ENCODE data around the gene ECM2. TPM values are rescaled to one million over a fixed set of nuclear protein-coding genes. Genes with fewer than 3 reads are reported as not detected.

ECM2 gene
- total RNA-seq, 4 donors from 2014 or later, result 15.9 to 59.0 (median 53.6) TPM

GRCh38 chr9:92563116-92564100 is 27.6 kb upstream of the ECM2 start:
- H3K27ac ChIP-seq, result peak overlapping the region in 1 of 4 donors; percentile 20
- DNase-seq (ENCODE audit: low spot score in 2 of 2), result no peak
- 57 to 62% methylated on average over 3 of the region's 3 CpGs for WGBS, 2 donors

DNA sequence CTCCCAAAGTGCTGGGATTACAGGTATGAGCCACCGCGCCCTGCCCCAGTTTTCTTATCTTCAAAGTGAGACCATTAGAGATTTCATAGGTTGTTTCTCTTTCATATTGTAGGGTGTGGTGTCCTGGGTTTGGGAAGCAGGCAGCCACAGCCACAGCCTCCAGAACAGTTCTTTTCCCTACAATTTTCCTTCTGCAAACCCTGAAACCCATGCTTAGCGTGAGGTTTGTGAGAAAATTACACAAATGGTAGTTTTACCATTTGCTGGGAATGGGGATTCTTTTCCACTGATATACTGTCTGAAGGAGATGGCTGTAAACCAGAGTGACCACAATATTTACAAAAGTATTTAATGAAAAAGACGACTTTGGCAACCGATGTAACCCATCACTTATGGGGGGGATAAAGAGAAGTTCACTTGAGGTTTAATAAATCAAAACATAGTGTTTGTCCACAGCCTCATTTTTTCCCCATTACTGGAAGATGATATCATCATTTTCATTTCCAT is 26.7 kb upstream of the ECM2 start:
- 68 to 69% methylated on average over 5 of the region's 5 CpGs for WGBS, 2 donors

More at GRCh38 chr9:92563116-92564100, 27.6 kb upstream of the ECM2 start:
- Histone ChIP-seq H3K9me3 (peaks cover 0 to 6% (median 1%) of the 10 kb centered on the region in 4 donors), H3K36me3 (no peaks in the 10 kb centered on the region), H3K27me3 (no peaks in the 10 kb centered on the region), H3K4me3 (no peak overlapping the region), H3K4me1 (peaks cover 0 to 28% (median 0%) of the 10 kb centered on the region in 4 donors)
- no peak for TF ChIP-seq POLR2A (IDR thresholded peaks at IDR 0.05)

DNA sequence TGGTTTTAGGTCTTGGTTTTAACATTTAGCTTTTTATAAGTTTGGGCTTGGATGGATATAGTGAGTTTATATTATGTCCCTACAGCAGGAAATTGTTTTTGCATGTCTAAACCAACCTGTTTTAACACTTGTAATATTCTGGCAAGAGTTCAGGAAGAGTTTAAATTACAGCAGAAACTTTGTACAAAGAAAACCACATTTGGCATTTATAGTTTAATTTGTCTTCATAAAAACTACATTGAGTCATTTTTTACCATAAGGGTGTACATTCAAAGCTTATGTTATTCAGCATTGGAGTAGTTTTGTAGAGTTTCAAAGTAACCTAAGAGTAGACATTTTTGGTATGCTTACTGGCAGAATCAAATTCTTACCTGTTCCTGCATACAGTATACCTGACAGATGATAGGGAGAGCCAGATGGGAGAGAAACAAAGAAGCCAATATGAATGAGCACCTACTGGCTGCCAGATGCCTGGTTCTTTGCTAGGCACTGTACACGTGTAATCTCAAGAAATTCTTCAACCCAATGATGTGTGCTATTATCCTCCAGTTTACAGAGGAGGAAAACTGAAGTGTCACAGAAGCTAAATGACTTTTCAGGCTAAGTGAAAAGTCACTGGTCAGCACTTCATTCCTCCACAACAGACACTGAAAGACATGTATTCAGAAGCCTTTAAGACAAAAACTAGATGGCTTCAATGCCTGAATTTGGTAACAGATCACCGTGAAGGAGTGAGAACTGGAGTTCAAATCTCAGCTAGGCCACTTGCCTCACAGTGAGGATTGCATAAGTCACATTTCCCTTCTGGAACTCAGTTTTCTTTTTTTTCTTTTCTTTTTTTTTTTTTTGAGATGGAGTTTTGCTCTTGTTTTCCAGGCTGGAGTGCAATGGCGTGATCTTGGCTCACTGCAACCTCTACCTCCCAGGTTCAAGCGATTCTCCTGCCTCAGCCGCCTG is 25.9 kb upstream of the ECM2 start:
- Histone ChIP-seq H3K27me3 (no peaks in the 10 kb centered on the region), H3K36me3 (no peaks in the 10 kb centered on the region), H3K9me3 (peaks cover 0 to 6% (median 0%) of the 10 kb centered on the region in 4 donors), H3K4me3 (no peak overlapping the region), H3K4me1 (peaks cover 0 to 28% (median 0%) of the 10 kb centered on the region in 4 donors), H3K27ac (peak overlapping the region in 1 of 4 donors; percentile 39)
- TF ChIP-seq, protein P1, sequence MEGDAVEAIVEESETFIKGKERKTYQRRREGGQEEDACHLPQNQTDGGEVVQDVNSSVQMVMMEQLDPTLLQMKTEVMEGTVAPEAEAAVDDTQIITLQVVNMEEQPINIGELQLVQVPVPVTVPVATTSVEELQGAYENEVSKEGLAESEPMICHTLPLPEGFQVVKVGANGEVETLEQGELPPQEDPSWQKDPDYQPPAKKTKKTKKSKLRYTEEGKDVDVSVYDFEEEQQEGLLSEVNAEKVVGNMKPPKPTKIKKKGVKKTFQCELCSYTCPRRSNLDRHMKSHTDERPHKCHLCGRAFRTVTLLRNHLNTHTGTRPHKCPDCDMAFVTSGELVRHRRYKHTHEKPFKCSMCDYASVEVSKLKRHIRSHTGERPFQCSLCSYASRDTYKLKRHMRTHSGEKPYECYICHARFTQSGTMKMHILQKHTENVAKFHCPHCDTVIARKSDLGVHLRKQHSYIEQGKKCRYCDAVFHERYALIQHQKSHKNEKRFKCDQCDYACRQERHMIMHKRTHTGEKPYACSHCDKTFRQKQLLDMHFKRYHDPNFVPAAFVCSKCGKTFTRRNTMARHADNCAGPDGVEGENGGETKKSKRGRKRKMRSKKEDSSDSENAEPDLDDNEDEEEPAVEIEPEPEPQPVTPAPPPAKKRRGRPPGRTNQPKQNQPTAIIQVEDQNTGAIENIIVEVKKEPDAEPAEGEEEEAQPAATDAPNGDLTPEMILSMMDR (IDR thresholded peaks at IDR 0.05), result no peak
- TF ChIP-seq EP300 (IDR thresholded peaks at IDR 0.05), result no peak
- TF ChIP-seq POLR2A (IDR thresholded peaks at IDR 0.05), result no peak
- DNase-seq (ENCODE audit: low spot score in 2 of 2), result no peak
- 78 to 80% methylated on average over 5 of the region's 5 CpGs for WGBS, 2 donors

More for the DNA sequence above, 26.7 kb upstream of the ECM2 start:
- Histone ChIP-seq H3K4me1 (peaks cover 0 to 28% (median 0%) of the 10 kb centered on the region in 4 donors), H3K4me3 (no peak overlapping the region), H3K27me3 (no peaks in the 10 kb centered on the region), H3K9me3 (peaks cover 0 to 6% (median 1%) of the 10 kb centered on the region in 4 donors), H3K36me3 (no peaks in the 10 kb centered on the region), H3K27ac (peak overlapping the region in 2 of 4 donors; percentile 20 to 39)
- no peak for TF ChIP-seq EP300 (IDR thresholded peaks at IDR 0.05)
- TF ChIP-seq, protein P1 (IDR thresholded peaks at IDR 0.05), result no peak
- TF ChIP-seq POLR2A (IDR thresholded peaks at IDR 0.05), result no peak
- DNase-seq (ENCODE audit: low spot score in 2 of 2), result no peak

DNA sequence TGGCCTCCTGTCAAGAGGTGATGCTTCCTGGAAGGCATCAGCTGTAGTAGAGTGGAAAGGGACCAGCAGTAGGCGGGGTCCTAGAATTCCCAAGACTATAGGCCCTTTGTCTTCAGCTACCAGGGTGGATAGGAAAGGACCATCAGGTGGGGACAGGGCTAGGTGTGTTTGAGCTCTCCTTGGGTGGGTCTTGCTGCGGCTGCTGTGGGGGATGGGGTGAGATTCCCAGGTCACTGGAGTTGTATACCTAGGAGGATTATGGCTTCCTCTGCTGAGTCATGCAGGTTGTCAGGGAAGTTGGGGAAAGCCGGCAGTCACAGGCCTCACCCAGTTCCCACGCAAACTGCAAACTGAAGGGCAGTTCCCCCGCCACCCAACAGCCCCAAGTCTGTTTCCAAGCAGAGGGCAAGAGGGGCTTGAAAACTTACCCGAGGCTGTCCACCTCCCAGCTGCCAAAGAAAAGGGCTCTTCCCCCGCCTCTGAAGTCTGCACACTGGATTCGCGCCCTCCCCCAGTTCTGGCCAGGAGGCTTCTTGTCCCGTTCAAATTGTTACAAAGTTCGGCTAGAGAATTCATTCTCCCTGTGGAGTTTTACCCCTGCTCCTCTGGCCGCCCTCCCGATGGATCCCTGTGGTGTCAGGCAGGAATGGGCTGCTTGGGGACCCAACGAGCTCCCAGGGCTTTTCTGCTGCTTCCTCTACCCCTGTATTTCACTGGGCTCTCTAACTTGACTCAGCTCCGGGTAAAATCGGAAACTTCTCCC is 23.0 kb upstream of the ECM2 start:
- DNase-seq (ENCODE audit: low spot score in 2 of 2), result no peak
- H3K27ac ChIP-seq, result no peak overlapping the region
- H3K9me3 ChIP-seq, result no peaks in the 10 kb centered on the region
- TF ChIP-seq POLR2A (IDR thresholded peaks at IDR 0.05), result no peak
- TF ChIP-seq, protein P1 (IDR thresholded peaks at IDR 0.05), result no peak
- TF ChIP-seq EP300 (IDR thresholded peaks at IDR 0.05), result no peak
- peaks cover 0 to 19% (median 0%) of the 10 kb centered on the region in 4 donors for H3K4me1 ChIP-seq
- H3K36me3 ChIP-seq, result no peaks in the 10 kb centered on the region
- H3K27me3 ChIP-seq, result no peaks in the 10 kb centered on the region
- 82 to 91% methylated on average over 15 to 16 of the region's 16 CpGs for WGBS, 2 donors
- H3K4me3 ChIP-seq, result no peak overlapping the region

Measured in tibial nerve (tissue), 4 donors.